Lower leg skin (tissue), 3 donors: Measurements from ENCODE around the gene IL3.

Source experiments
- CTCF ChIP-seq, 3 donors: fragments of 450-650 bp; IDR thresholded peaks; one replicate each; pipeline ENCODE4 v1.5.1; 2016; ENCODE audit warnings: antibody characterized with exemption in 3 of 3, mild to moderate bottlenecking in 3 of 3, moderate library complexity in 2 of 3
- POLR2A ChIP-seq, 2 donors: fragments of 450-650 bp; IDR thresholded peaks; one replicate each; pipeline ENCODE4 v1.6.1; 2016 to 2017; ENCODE audit warnings: antibody characterized with exemption in 2 of 2, mild to moderate bottlenecking in 1 of 2, moderate library complexity in 1 of 2

GRCh38 chr5:132059696-132060500 is 557 bp upstream of the IL3 start:
- TF ChIP-seq POLR2A (IDR thresholded peaks at IDR 0.05) = no peak
- TF ChIP-seq CTCF (IDR thresholded peaks at IDR 0.05) = no peak
